ENCODE results near the gene DUSP7.

DNA sequence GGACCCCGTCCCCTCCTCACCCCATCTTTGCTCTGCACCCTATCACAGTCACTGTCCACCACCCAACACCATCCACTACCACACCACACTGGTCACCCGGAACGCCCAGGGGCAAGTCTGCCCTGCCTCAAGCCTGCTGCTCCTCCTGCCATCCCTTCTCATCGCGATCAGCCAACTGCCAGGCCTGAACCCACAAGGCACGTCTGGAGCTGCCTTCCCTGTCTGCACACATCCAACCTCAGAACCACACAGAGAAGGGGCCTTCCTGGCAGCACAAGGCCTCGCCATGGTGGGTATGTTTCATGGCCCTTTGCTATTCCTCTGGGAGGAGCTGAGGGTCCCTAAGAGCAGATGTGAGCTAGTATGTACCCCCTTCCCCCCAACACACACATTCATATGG lies 3.4 kb upstream of the DUSP7 start:
- TF ChIP-seq, protein P1, sequence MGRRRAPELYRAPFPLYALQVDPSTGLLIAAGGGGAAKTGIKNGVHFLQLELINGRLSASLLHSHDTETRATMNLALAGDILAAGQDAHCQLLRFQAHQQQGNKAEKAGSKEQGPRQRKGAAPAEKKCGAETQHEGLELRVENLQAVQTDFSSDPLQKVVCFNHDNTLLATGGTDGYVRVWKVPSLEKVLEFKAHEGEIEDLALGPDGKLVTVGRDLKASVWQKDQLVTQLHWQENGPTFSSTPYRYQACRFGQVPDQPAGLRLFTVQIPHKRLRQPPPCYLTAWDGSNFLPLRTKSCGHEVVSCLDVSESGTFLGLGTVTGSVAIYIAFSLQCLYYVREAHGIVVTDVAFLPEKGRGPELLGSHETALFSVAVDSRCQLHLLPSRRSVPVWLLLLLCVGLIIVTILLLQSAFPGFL (CRISPR knock-in tag; IDR thresholded peaks at IDR 0.05; ENCODE audit: borderline replicate concordance), result no peak
- TF ChIP-seq, protein P2, sequence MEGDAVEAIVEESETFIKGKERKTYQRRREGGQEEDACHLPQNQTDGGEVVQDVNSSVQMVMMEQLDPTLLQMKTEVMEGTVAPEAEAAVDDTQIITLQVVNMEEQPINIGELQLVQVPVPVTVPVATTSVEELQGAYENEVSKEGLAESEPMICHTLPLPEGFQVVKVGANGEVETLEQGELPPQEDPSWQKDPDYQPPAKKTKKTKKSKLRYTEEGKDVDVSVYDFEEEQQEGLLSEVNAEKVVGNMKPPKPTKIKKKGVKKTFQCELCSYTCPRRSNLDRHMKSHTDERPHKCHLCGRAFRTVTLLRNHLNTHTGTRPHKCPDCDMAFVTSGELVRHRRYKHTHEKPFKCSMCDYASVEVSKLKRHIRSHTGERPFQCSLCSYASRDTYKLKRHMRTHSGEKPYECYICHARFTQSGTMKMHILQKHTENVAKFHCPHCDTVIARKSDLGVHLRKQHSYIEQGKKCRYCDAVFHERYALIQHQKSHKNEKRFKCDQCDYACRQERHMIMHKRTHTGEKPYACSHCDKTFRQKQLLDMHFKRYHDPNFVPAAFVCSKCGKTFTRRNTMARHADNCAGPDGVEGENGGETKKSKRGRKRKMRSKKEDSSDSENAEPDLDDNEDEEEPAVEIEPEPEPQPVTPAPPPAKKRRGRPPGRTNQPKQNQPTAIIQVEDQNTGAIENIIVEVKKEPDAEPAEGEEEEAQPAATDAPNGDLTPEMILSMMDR (IDR thresholded peaks at IDR 0.05), result no peak
- TF ChIP-seq, protein P3, sequence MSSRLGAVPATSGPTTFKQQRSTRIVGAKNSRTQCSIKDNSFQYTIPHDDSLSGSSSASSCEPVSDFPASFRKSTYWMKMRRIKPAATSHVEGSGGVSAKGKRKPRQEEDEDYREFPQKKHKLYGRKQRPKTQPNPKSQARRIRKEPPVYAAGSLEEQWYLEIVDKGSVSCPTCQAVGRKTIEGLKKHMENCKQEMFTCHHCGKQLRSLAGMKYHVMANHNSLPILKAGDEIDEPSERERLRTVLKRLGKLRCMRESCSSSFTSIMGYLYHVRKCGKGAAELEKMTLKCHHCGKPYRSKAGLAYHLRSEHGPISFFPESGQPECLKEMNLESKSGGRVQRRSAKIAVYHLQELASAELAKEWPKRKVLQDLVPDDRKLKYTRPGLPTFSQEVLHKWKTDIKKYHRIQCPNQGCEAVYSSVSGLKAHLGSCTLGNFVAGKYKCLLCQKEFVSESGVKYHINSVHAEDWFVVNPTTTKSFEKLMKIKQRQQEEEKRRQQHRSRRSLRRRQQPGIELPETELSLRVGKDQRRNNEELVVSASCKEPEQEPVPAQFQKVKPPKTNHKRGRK (CRISPR knock-in tag; IDR thresholded peaks at IDR 0.05; ENCODE audit: borderline replicate concordance), result no peak
- TF ChIP-seq ZNF423 (CRISPR knock-in tag; IDR thresholded peaks at IDR 0.05) (no peak), ZNF416 (CRISPR knock-in tag; IDR thresholded peaks at IDR 0.05) (no peak), NFYB (CRISPR knock-in tag; conservative IDR thresholded peaks at IDR 0.05; ENCODE audit: low read depth) (no peak)
- TF ChIP-seq, protein P4, sequence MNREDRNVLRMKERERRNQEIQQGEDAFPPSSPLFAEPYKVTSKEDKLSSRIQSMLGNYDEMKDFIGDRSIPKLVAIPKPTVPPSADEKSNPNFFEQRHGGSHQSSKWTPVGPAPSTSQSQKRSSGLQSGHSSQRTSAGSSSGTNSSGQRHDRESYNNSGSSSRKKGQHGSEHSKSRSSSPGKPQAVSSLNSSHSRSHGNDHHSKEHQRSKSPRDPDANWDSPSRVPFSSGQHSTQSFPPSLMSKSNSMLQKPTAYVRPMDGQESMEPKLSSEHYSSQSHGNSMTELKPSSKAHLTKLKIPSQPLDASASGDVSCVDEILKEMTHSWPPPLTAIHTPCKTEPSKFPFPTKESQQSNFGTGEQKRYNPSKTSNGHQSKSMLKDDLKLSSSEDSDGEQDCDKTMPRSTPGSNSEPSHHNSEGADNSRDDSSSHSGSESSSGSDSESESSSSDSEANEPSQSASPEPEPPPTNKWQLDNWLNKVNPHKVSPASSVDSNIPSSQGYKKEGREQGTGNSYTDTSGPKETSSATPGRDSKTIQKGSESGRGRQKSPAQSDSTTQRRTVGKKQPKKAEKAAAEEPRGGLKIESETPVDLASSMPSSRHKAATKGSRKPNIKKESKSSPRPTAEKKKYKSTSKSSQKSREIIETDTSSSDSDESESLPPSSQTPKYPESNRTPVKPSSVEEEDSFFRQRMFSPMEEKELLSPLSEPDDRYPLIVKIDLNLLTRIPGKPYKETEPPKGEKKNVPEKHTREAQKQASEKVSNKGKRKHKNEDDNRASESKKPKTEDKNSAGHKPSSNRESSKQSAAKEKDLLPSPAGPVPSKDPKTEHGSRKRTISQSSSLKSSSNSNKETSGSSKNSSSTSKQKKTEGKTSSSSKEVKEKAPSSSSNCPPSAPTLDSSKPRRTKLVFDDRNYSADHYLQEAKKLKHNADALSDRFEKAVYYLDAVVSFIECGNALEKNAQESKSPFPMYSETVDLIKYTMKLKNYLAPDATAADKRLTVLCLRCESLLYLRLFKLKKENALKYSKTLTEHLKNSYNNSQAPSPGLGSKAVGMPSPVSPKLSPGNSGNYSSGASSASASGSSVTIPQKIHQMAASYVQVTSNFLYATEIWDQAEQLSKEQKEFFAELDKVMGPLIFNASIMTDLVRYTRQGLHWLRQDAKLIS (CRISPR knock-in tag; IDR thresholded peaks at IDR 0.05; ENCODE audit: borderline replicate concordance), result no peak

All from WTC11 (cell line).